ENCODE measurements around the gene ZNF699.
"Not testable (repeated sequence)": the region's sequence is repeated elsewhere in the genome, so short reads cannot be mapped to it uniquely, and the experiment has no call there.

ZNF699 gene

DNA sequence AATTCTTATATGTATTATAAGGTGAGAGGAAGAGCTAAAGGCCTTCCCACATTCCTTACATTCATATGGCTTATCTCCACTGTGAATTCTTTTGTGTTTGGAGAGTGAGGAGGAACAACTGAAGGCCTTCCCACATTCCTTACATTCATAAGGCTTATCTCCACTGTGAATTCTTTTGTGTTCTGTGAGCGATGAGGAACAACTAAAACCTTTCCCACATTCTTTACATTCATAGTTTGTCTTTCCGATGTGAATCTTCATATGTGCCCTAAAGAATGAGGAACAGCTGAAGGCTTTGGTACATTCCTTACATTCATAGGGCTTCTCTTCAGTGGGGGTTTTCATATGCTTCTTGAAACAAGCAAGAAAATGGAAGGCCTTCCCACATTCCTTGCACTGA lies 13.3 kb downstream of the ZNF699 start:
- no peak for DNase-seq
- in situ Hi-C loops (cut with MboI; ENCODE audit: low pct_unique_long_range_greater_than_20kb, low sequenced_read_pairs): no loop called here

DNA sequence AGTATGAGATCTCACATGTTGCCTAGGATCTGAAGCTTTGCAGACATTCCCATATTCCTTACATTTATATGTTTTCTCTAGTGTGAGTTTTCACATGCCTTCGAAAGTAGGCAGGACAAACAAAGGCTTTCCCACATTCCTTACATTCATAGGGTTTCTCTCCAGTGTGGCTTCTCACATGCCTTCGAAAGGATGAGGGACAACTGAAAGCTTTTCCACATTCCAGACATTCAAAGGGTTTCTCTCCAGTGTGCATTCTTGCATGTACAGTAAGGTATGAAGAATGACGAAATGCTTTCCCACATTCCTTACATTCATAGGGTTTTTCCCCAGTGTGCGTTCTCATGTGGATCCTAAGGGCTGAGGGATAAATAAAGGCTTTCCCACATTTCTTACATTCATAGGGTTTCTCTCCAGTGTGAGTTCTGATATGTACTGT lies 14.2 kb downstream of the ZNF699 start:
- DNase-seq: no peak
- in situ Hi-C loops (cut with MboI; ENCODE audit: low pct_unique_long_range_greater_than_20kb, low sequenced_read_pairs): no loop called here

DNA sequence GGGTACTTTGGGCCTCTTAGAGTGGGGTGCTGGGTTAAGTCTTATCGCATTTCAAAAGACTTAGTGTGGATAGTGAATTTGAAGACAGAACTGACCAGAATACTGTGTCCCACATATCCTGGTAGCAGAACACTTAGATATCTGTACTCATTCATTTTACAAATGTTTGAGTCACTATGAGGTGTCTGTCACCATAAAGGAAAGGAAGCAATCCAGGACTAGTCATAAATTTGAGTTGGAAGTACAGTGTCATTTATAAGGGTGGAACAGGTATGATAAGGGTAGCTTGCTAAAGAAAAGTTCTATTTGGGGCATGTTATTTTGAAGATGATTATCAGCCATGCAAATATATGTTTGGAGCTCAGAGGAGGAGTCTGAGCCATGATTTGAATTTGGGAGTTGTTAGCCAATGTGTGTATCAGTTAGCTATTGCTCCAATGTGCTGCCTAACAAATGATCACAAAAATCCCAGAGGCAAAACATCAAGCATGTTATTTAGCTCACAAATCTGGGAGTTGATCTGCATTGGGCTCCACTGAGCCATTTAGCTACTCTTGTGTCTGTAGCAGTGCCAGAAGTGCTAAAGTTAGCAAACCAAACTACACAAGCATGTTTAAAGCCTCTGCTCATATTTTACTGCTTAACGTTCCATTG lies 20.3 kb downstream of the ZNF699 start:
- DNase-seq: no peak
- in situ Hi-C loops (cut with MboI; ENCODE audit: low pct_unique_long_range_greater_than_20kb, low sequenced_read_pairs): no loop called here

DNA sequence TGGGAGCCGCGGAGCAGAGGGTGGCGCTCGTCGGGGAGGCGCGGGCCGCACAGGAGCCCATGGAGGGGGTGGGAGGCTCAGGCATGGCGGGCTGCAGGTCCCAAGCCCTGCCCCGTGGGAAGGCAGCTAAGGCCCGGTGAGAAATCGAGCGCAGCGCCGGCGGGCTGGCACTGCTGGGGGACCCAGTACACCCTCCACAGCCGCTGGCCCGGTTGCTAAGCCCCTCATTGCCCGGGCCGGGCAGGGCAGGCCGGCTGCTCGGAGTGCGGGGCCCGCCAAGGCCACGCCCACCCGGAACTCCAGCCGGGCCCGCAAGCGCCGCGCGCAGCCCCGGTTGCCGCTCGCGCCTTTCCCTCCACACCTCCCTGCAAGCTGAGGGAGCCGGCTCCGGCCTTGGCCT lies 26.2 kb downstream of the ZNF699 start:
- DNase-seq: not testable (repeated sequence)

DNA sequence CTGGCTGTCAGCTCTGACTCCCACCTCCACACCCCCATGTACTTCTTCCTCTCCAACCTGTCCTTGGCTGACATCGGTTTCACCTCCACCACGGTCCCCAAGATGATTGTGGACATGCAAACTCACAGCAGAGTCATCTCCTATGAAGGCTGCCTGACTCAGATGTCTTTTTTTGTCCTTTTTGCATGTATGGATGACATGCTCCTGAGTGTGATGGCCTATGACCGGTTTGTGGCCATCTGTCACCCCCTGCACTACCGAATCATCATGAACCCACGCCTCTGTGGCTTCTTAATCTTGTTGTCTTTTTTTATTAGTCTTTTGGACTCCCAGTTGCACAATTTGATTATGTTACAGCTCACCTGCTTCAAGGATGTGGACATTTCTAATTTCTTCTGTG lies 58.4 kb downstream of the ZNF699 start:
- in situ Hi-C loops (cut with MboI; ENCODE audit: low pct_unique_long_range_greater_than_20kb, low sequenced_read_pairs): no loop called here
- no peak for DNase-seq

More for the DNA sequence above, 26.2 kb downstream of the ZNF699 start:
- in situ Hi-C loops (cut with MboI; ENCODE audit: low pct_unique_long_range_greater_than_20kb, low sequenced_read_pairs): not testable (repeated sequence)

DNA sequence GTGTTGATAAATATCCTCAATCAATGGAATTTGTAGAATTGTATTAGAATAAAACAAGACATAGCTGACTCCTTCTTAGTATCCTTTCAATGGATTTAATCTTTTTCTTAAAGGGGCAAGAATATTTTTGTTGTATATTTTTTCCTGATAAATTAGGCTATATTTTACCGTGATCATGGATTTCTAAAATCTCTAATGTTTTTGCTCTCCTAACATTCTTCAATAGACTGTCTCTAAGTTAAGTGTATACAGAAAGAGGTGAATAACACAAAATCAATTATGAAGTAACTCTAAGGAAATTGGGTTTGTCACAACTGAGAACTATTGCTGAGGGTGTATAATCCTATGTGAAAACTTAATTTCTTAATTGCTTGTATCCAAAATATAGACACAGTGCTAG lies 59.0 kb downstream of the ZNF699 start, which contains the start of gene OR7E24:
Gene OR7E24 (plus strand): TSS at position 301 of the 400 bp plus-strand sequence. CDS start 114 bp downstream, outside the sequence.
- in situ Hi-C loops (cut with MboI; ENCODE audit: low pct_unique_long_range_greater_than_20kb, low sequenced_read_pairs): no loop called here
- no peak for DNase-seq

Measured in KBM-7 (cell line).